HG02852 (cell line): ENCODE data around the gene DNAJC3.
"Not testable (repeated sequence)": the region's sequence is repeated elsewhere in the genome, so short reads cannot be mapped to it uniquely, and the experiment has no call there.

Source experiments
- ATAC-seq: cut with Tn5 transposase; IDR thresholded peaks from one replicate; pipeline ENCODE4 v1.9.1; 2021; ENCODE audit warnings: mild to moderate bottlenecking, moderate library complexity; ENCODE audit not compliant: unreplicated experiment

The DNAJC3 gene

GRCh38 chr13:95713651-95714050 lies 36.7 kb downstream of the DNAJC3 start:
- no peak for ATAC-seq

DNA sequence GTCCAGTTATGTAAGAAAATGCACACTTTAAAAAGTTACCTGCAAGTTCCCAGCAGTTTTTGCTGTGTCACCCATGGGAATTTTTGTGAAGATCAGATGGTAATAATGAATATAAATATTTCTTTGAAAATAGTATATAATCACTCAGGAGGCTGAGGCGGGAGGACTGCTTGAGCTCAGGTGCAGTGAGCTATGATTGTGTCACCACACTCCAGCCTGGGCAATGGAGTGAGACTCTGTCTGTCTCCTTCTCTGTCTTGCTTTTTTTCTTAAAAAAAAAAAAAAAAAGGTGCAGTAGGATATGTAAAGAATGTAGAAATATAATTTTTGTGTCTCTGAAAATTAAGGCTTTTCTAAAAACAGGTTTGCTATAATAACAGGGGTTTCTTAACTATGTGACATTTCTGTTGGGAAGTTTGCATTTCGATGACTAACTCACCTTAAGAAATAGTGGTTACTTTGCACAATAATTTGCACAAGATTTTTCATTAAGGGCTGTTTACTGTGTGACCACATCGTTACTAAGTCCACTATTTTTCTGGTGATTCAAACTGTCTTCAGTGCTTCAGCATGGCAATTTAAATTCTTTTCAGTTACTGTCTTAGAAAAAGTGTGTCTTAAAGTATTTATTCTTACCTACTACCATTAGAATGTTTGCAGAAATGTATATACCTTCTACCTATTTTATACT lies 37.3 kb downstream of the DNAJC3 start:
- ATAC-seq = no peak

DNA sequence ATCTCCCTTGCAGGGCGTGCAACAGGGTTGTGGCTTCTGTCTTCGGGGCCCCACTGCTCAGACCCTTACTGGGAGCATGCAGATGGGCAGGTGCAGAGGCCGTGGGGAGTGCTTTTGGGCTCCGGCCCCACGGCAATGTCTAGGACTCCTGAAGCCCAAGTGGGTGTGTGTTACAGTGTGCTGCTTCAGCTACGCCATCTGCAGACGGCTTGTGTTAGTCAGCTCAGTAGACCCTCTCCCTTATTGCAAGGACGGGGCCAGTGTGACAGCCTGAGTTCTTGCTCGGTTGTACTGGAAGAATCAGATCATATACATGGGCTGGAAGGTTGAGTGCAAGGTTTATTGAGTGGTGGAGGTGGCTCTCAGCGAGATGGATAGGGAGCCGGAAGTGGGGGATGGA lies 39.3 kb downstream of the DNAJC3 start:
- ATAC-seq = no peak

- ATAC-seq = no peak
Measured at GRCh38 chr13:95722241-95722640, 45.3 kb downstream of the DNAJC3 start.

DNA sequence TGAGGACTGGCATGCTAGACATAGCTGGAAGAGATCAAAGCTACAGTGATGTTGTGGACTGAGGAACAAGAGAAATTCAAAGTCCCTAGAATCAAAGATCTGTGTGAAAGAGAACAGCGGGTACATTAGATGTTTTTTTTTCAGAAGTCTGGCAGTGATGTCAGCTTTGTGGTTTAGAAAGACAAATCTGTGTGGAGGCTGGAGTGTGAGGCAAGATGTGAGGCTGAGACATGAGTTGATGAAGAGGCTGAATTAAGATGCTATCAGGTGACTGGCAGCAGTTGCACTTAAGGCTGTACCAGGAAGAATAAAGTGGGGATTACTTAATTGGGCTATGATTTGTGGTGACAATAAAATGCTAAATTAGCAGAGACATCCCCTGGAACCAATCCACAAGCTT lies 46.5 kb downstream of the DNAJC3 start:
- ATAC-seq = no peak

GRCh38 chr13:95724252-95724651 lies 47.3 kb downstream of the DNAJC3 start:
- no peak for ATAC-seq

DNA sequence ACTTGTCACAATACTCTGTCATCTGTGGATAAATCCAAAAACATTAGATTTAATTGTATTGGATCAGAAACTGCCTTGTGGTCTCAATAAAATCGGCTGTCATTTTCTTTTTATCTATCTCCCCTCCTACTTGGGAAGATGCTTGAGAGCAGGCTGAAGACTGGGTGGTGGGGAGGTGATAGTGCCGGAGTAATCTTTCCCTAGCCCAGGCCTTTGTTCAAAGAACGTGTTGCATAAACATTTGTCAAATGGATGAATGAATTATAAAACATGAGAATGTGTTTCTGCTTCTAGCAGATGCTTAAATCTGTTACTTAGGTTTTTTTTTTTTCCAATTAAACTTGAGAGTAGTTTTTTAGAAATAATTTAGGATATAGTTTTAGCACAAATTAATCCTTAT lies 49.9 kb downstream of the DNAJC3 start:
- ATAC-seq = no peak

GRCh38 chr13:95728957-95729356 lies 52.0 kb downstream of the DNAJC3 start:
- ATAC-seq = no peak

DNA sequence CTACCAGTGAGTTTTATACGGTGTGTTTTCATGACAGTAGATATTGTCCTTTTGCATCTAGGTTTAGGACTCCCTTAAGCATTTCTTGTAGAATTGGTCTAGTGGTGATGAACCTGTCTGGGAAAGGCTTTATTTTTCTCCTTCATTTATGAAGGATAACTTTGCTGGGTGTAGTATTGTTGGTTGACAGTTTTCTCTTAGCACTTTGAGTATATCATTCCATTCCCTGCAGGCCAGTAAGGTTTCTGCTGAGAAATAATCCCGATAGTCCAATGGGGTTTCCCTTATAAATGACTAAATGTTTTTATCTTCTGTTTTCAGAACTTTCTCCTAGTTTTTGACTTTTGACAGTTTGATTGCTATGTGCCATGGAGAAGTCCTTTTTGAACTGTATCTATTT lies 57.2 kb downstream of the DNAJC3 start:
- ATAC-seq = no peak

DNA sequence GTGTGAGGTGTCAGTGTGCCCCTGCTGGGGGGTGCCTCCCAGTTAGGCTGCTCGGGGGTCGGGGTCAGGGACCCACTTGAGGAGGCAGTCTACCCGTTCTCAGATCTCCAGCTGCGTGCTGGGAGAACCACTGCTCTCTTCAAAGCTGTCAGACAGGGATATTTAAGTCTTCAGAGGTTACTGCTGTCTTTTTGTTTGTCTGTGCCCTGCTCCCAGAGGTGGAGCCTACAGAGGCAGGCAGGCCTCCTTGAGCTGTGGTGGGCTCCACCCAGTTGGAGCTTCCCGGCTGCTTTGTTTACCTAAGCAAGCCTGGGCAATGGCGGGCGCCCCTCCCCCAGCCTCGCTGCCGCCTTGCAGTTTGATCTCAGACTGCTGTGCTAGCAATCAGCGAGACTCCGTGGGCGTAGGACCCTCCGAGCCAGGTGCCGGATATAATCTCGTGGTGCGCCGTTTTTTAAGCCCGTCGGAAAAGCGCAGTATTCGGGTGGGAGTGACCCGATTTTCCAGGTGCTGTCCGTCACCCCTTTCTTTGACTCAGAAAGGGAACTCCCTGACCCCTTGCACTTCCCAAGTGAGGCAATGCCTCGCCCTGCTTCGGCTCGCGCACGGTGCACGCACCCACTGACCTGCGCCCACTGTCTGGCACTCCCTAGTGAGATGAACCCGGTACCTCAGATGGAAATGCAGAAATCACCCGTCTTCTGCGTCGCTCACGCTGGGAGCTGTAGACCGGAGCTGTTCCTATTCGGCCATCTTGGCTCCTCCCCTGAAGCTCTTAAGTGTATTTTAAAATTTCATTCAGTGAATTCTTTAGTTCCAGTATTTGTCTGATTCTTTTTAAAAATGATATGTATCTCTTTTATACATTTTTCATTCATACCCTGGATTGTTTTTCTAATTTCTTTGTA lies 63.4 kb downstream of the DNAJC3 start:
- not testable (repeated sequence) for ATAC-seq

DNA sequence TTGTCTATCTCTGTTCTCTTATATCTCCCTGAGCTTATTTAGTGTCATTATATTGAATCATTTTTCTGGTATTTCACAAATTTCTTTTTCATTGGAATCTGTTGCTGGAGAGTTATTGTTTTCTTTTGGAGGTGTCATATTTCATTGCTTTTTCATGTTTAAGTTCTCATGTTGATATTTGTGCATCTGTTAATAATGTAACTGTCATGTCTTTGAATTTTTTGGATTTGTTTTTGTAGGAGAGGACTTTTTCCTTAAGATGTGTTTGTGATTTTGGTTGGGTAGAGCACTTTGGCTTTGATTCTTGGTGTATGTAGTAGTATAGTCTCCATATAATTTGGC lies 64.0 kb downstream of the DNAJC3 start:
- ATAC-seq = no peak

DNA sequence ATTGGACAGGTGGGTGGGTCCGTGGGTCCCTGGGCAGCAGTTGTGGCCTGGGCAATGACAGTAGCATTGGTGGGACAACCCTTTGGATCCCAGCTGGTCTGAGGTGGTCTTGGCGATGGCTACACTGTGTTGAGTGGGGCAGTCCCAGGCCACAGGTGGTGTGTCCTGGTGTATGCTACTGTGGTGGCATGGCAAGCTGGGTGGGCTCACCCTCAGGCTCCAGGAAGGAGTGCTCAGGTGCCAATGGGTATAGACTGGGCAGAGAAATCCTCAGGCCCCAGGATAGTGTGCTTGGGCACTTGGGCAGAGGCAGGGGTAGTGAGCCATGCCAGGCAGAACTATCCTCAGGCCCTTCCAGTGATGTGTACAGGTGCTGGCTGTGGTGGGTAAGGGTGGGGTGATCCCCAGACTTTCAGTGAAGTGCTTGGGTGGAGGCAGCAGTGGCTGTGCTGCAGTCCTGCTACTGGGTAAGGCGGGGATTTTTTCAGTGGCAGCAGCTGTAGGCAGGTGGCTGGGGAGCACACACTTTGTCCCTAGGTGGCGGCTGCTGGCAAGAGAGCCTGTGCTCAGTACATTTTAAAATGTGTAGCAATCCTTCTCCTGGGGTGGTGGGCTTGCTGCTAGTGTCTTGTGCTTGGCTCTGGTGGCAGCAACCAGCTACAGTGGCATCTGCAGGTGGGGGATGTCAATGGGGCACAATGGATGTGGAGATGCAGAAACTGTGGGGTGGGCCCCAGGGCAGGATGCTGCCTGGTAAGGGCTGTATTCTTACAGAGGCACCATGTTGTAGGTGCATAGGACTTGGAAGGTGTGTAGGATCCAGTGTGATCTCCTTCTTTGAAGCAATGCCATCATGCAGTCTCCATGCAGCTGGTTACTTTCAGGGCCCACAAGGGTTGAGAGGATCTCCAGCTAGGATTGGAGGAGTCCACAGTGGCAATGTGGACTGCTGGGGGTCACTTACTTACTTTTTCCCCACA lies 64.9 kb downstream of the DNAJC3 start:
- no peak for ATAC-seq

DNA sequence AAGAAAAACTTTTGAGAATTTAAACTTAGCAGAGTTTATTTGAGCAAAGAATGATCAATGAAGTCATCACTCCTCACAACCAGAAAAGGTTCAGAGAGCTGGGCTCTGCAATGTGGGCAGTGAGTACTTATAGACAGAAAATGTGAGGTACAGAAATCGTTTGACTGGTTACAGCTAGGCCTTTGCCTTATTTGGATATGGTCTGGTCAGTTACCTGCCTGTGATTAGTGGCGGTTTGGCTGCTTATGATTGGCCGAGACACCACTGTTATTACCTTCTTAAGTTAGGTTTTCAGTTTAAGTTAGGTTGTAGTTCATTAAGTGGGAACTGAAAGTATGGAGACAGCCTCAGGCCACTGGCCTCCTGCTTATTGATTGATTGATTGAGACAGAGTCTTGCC lies 66.3 kb downstream of the DNAJC3 start:
- ATAC-seq = no peak

- no peak for ATAC-seq
Measured at GRCh38 chr13:95745289-95745688, 68.3 kb downstream of the DNAJC3 start.

DNA sequence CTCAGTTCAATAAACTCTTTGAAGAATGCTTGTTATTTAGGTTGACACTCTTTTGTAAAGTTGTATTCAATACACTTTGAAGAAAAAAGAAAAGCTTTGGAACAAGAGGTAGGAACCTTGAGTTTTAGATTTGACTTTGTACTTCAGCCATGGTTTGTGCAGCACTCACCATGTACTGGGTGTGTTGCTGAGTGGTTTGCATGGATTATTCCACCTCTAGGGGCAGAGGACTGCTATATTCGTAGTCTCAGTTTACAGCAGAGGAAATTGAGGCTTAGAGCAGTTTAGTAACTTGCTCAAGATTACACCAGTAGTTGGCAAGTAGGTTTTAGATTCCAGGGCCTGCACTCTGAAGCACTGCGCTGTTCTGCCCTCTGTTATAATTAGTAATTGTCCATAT lies 68.8 kb downstream of the DNAJC3 start:
- ATAC-seq = no peak

GRCh38 chr13:95749545-95749944 lies 72.6 kb downstream of the DNAJC3 start:
- ATAC-seq = no peak

GRCh38 chr13:95752677-95753076 lies 75.7 kb downstream of the DNAJC3 start:
- no peak for ATAC-seq

DNA sequence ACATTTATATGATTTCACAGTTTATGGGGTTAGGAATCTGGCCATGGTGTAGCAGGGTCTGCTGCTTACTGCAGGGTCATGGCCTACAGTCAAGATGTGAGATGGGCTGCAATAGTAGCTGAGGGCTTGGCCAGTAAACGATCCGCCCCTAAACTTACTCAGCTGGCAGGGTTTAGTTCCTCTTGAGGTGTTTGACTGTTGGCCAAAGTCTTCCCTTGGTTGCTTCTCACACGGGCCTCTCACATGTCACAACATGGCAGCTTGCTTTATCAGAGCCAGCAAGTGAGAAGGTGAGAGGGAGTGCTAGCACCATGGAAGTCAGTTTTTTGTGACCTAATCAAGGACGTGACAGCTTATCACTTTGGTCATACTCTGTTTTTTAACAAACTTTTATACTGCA lies 77.1 kb downstream of the DNAJC3 start:
- no peak for ATAC-seq

DNA sequence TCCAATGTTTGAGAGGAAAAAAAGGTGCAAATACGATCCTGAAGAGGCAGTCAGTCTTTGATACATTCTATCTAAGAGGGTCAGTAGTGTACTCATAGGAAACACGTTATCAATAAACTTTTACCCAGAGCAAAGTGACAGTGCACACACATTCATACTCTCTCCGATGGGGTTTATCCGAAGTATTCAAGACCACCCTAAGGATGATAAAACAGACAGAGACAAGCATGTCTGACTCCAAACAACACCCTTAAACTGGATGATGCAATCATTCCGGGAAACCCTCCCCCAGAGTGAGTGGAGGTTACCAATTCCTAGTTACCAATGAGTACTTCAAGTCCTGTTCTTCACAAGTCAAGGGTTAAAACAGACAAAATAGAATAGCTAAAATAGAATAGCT lies 79.1 kb downstream of the DNAJC3 start:
- no peak for ATAC-seq

DNA sequence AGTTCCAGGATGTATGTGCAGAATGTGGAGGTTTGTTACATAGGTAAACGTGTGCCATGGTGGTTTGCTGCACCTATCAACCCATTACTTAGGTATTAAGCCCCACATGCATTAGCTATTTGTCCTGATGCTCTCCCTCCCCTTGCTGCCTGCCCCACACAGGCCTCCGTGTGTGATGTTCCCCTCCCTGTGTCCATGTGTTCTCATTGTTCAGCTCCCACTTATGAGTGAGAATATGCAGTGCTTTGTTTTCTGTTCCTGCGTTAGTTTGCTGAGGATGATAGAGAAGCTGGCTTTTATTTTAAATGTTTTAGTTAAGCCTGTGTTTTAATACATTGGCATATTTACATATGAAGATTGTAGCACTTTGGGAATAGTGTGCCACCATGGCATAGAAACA lies 85.7 kb downstream of the DNAJC3 start:
- not testable (repeated sequence) for ATAC-seq

DNA sequence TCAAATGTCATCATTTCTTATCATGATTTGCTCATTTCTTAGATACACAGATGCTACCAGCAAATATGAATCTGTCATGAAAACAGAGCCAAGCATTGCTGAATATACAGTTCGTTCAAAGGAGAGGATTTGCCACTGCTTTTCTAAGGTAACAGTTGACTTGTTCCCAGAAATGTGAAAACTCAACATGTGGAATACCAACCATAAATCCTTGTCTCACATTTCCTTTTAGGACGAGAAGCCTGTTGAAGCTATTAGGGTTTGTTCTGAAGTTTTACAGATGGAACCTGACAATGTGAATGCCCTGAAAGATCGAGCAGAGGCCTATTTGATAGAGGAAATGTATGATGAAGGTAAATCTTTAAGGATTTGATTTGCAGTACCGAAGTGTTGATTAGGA lies 86.7 kb downstream of the DNAJC3 start:
- ATAC-seq = no peak
